T-helper 22 cell (primary cell): ENCODE measurements around the gene PPIF.
"Not testable (repeated sequence)": the region's sequence is repeated elsewhere in the genome, so short reads cannot be mapped to it uniquely, and the experiment has no call there.

ENCODE experiments used
- DNase-seq: peaks from one replicate; pipeline ENCODE4 v3.0.0-alpha.2; 2020; ENCODE audit warnings: low read depth

PPIF gene

DNA sequence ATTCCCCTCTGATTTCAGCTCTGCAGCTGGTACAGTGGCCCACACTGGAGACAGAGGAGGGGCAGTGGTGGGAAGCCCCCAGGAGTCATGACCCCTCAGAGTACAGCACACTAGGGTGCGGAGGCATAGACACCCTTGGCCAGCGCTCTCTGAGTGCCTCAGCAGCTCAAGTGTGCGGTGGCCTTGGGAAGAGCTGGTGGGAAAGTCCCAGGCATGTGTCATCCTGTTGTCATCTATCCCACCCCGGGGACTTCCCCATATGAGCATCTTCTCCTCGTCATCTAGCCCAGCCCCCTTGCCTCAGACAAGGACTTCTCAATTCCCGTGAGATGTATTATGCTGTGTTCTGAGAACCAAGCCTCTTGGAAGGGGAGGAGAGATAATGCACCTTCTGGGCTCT, 15.6 kb upstream of the PPIF start:
- peak; percentile 62 for DNase-seq

DNA sequence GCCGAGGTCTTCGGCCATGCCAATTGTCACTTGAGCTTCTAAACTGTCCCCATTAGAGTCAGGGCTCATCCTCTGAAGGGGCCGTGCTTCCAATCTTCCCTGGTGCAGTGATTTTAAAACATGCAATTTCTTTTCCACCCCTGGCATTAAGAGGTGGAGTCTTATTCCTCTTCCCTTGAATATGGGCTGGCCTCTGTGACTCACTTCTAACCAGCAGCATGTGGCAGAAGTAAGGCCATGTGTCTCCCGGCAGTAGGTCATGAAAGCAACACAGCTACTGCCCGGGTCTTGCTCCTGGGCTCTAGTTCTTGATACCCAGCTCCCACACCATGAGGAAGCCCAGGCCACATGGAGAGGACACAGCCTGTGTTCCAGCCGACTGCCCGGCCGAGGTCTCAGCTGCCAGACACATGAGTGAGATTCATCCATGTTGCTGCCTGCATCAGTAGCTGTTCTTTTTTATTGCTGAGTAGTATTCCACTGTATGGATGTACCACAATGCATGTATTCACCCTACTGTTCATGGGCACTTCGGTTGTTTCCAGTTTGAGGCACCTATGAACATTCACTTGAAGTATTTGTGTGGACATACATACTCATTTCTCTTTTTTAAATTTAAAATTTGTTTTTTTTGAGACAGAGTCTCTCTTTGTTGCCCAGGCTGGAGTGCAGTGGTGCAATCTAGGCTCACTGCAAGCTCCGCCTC, 14.5 kb upstream of the PPIF start:
- not testable (repeated sequence) for DNase-seq

DNA sequence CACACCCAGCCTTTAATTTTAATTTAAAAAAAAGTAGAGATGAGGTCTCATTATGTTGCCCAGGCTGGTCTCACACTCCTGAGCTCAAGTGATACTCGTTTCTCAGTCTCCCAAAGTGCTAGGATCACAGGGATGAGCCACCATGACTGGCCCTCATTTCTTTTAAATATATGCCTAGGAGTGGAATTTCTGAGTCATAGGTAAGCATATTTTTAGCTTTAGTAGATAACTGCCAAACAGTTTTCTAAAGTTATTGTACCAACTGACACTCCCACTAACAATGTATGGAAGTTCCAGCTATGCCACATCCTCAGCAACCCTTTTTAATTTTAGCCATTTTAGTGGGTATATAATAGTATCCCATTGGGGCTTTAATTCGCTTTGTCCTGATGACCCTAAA, 13.8 kb upstream of the PPIF start:
- DNase-seq, result no peak

DNA sequence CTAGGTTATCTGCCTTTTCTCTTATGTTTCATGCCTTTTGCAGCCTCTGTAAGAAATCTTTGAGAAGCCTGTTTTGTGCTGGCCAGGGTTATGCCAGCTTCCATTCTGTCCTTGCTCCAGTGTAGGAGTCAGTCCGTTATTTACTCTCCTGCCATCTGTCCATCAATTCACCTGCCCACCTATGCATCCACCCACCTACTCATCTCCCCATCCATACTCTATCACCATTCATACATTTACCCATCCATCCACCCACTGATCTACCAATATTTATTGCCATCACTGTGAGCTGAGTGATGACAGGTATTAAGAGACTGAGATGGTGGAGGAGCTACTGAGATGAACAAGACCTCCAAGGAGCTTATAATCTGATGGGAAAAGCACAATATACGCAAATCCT, 12.7 kb upstream of the PPIF start:
- no peak for DNase-seq

- no peak for DNase-seq
Observed at GRCh38 chr10:79335094-79335469, 12.2 kb upstream of the PPIF start.

- DNase-seq, result no peak
Observed at GRCh38 chr10:79335470-79336235, 11.6 kb upstream of the PPIF start.

GRCh38 chr10:79336276-79336675, 11.0 kb upstream of the PPIF start:
- no peak for DNase-seq

GRCh38 chr10:79336739-79337138, 10.5 kb upstream of the PPIF start:
- no peak for DNase-seq

DNA sequence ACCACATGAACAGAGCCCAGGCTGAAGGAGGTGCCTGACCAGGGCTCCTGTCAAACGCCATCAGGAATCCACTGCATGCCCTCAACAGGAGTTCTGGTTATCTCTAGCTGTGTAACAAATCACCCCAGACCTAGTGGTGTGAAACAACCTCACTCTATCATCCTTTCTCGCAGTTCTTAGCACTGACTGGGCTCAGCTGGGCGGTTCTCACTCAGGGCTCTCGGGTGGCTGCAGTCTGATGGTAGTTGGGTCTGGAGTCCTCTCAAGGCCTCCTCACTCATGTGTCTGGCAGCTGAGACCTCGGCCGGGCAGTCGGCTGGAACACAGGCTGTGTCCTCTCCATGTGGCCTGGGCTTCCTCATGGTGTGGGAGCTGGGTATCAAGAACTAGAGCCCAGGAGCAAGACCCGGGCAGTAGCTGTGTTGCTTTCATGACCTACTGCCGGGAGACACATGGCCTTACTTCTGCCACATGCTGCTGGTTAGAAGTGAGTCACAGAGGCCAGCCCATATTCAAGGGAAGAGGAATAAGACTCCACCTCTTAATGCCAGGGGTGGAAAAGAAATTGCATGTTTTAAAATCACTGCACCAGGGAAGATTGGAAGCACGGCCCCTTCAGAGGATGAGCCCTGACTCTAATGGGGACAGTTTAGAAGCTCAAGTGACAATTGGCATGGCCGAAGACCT, 9.3 kb upstream of the PPIF start:
- DNase-seq, result not testable (repeated sequence)

DNA sequence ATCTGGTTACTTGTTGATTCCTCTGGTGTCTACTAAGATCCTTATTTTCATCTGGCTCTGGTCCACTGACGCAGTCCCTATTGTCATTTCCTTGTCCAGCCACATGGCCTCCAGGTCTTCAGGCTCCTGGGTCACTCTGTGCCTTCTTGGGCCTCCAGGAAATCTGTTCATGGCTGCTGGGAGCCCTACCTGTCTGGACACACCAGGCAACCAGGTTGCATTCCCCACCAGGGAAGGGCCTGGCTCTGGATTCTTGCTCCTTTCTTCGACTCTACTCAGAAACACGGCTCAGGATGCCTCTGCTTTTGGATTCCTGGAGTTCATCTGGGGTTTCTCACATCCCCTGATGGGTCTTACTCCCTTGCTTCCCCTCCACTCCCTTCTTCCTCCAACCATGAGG, 8.0 kb upstream of the PPIF start:
- DNase-seq, result no peak

DNA sequence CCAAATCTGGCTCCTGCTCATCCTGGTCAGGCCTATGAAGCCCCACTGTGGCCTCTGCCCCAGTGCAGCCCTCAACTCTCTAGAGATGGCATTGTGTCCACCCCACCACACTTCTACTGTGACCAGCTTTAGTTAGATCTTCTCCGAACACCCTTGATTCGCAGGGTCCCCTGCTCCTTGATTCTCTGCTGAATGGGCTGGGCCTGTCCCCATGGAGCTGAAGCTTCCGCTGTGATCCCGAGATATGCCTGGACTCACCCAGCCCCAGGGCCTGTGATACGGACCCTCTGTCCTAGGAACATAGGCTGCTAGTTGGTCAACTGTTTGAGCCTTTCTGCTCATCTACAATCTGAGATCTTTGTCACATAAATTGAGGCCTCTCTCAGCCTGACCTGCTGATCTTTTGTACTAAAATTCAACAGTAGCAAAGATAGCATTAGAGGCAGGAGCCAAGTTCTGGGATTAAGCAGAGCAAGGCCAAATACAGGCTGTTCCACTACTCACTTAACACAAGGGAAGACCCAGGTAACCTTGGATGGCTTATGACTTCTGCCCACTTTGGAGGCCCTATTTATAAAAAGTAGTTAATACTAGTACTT, 6.5 kb upstream of the PPIF start:
- DNase-seq, result no peak

DNA sequence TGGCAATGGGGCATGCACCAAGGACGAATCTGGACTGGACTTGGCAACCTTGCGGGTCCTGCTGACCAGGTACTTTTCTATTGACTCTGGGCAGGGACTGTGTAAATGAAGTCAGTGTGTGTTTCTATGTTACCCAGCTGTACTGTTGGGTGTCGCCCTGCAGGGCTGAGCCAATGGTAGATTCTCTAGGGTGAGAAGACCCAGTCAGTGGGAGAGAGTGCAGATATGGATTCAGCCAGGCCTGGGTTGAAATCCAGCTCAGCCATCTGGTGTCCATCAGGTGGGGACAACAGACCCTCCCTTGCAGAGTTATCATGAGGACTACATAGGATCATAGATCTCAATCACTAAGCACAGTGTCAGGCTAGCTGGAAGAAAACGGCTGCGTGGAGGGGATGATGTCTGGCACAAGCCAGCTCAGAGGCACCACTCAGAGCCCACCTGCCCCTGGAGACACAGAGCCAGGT, 4.9 kb upstream of the PPIF start:
- no peak for DNase-seq

DNA sequence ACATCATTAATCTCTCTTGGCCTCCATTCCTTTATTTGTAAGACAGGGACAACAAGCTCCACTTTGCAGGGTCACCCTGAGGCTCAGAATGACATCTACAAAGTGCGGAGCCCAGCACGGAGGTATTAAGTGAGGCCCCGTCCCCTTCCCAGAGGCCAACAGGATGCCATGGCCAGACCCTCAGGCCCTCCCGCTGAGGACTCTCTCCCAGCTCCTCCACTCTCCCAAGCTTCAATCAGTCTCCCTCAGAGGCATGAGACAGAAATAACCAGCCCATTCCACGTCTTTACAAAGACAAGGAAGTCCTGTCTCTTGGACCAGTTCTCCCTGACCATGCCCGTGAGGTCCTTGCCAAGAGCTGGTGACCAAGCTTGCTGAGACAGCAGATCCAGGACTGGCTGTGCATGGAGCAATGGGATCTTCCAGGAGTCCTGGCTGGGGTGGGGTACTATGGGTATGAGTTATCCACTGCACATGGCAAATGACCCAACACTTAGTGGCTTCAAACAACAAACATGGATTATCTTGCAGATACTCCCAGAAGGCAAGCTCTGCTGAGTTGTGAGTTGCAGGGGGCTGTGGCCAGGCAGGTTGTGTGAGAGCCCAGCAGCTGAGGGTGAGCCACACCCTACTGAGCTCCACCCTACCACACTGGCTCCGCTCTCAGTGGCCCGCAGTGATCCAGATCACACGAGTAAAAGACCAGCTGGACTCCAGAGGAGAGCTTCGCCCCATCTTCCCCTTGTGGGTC, 4.3 kb upstream of the PPIF start:
- no peak for DNase-seq

GRCh38 chr10:79344502-79345195, 2.6 kb upstream of the PPIF start:
- no peak for DNase-seq

- no peak for DNase-seq
Observed at GRCh38 chr10:79345241-79346011, 1.8 kb upstream of the PPIF start.

GRCh38 chr10:79346012-79346340, 1.3 kb upstream of the PPIF start:
- no peak for DNase-seq

DNA sequence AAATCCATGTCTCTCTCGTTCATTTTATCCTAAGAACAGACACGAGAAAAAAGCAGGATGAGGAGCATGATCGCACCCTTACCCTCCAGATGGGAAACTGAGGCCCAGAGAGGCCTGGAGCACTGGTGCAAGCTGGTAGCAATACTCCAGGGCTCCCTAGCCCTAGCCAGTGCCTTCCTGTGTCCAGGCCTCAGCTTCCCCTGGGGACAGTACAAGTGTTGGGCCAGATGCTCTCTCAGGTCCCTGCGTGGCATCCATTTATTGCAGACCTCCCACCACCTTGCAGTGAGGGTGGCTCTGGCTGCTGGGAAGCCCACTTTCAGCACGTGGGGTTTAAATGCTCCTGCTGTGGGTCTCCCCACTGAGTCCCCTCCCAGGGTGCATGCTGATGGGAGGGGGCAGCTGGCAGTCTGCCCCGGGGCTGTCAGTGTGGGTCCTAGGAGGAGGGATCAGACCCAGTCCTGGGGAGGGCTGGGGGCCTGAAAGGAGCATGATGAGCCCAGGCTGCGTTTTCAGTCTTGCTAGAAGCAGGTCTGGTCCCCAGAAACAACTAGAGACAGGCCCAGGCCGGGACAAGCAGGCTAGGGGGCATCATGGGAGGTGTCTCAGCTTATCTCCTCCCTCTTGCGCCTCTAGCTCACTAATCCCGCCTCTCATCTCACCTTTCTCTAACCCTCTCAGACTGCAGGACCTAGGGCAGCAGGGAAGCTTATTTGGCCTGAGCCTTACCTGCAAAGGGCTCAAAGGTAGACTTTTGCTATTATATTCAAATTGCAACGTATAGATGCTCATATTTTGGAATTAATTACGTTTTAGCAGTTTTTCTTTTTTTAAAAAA, 662 bp upstream of the PPIF start:
- no peak for DNase-seq

DNA sequence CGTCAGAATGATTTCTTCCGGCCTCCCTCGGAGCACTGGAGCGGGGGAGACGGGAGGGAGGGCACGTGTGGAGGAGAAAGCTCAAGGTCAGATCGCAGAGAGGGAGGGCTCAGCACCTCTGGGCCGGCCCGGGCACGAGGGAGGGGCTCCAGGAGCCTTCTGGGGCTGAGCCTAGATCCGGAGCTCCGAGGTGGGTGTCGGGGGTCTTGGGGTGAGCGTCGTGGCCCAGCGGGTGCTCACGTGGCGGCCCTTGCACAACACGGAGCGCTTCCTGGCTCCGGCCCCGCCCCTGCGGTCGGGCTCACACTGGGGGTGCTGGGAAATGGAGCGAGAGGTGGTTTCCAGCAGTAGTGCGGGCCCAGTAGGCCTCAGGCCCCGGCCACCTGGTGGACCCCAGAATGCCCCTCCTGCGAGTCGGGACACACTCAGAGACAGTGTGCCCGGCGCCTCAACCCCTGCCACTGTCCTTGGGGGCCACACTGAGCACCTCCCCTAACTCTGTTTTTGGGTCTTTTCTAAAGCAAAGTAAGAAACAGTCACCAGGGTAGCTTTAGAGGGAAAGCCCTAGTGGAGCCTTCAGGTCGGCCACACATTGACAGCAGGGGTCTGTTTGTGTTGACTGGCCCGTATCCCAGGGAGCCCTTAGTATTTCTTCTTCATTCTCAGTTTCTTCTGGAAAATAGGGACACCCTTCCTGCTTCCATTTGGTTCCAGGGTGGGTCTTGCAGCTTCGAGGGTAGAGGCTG, 798 bp downstream of the PPIF start:
- peak; percentile 58 for DNase-seq

DNA sequence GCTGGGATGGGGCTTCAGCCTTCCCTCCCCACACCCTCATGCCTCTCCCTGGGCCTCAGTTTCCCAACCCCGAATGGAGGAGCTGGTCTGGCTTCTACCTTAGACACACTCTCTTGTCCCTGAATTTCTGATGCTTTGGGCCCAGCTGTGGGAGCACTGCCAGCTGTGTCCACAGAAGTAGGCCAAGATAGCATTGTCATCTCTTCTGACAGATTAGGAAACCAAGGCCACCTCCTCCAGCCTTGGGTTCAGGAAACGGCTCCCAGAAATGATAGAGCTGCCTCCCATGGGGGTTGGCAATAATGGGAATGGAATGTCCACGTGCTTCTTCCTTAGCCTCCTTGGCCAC, 1.3 kb downstream of the PPIF start:
- DNase-seq, result no peak
